Smooth muscle cell of the umbilical artery (primary cell): ENCODE results near the gene DDX18. TPM values are rescaled to one million over a fixed set of nuclear protein-coding genes. Genes with fewer than 3 reads are reported as not detected.

ENCODE experiments used
- total RNA-seq: library from RNA; depleted of rRNA; stranded (reverse); fragments of >200 nt; gene quantifications from 2 replicates; pipeline ENCODE4 v1.2.3, GENCODE V29; 2014

Gene DDX18
- 65.9 and 105 TPM in 2 replicates for total RNA-seq

DNA sequence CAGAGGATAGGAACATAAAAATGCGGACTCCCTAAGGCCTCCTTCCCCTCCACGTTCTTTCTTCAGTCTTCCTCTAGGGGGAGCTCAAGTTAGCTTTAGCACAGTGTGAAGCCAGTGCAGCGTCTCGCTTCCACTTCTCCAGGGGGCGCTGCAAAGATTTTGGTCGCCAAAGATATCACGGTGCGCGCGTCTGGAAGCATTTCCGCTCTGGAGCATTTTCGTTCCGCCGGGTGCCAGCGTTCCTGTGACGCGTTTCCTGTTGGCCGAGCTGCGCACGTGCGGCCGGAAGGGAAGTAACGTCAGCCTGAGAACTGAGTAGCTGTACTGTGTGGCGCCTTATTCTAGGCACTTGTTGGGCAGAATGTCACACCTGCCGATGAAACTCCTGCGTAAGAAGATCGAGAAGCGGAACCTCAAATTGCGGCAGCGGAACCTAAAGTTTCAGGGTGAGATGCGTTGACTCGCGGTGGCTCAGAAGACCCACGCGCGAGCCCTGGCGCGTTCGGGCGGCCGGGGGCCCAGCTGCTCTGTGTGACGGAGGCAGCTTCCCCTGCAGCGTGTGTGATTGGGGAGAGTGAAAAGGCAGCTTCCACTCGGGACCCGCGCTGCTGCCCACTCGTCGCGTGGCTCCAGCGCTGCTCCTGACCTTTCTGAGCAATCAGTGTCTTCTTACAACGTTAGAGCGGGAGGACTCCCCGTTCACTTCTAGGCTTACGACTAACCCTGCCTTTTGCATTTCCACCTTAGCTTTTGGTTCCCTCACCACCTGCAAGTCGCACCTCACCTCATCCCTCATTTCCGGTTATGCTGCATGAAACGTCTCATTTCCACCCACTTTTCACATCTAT lies at the start of gene DDX18:
Gene DDX18, plus strand, starts transcription at position 275 of the 848 bp plus-strand sequence. Its CDS starts 87 bp downstream, at position 362.

Other genes starting within 250 kb of the DDX18 start
- 39.5 and 44.7 TPM in 2 replicates for gene CCDC93, start 199.4 kb downstream of the DDX18 start, total RNA-seq